ENCODE measurements around the gene L2HGDH. TPM values are rescaled to one million over a fixed set of nuclear protein-coding genes. Genes with fewer than 3 reads are reported as not detected.

L2HGDH gene
- total and polyA plus RNA-seq, 9 of the 15 experiments (the other 6 are each of a cell fraction or from before 2014, with no cell fraction given): 1.7 to 16.1 (median 10.5) TPM

GRCh38 chr14:50210074-50210473 is 102.0 kb downstream of the L2HGDH start:
- Histone ChIP-seq H2AFZ (ENCODE audit: low read depth, low read length) (no peak overlapping the region), H3K9ac (ENCODE audit: insufficient read depth in 1 of 2, low read depth in 2 of 2, low read length in 2 of 2) (no peak overlapping the region), H3K27me3 (ENCODE audit: control insufficient read depth in 2 of 2, insufficient read depth in 2 of 2, low read length in 2 of 2) (no peaks in the 10 kb centered on the region), H3K36me3 (ENCODE audit: control insufficient read depth, insufficient read depth, low read length) (no peaks in the 10 kb centered on the region), H3K27ac (ENCODE audit: extremely low read depth, low read depth, low read length) (no peak overlapping the region), H3K79me2 (ENCODE audit: control insufficient read depth, insufficient read depth, low read length) (peaks cover 8% of the 10 kb centered on the region; the same call in 1 of the 3 replicates), H3K4me3 (no peak overlapping the region), H3K4me1 (replicated peaks in 1 of 2; ENCODE audit: control insufficient read depth in 2 of 2, insufficient read depth in 2 of 2, low read length in 2 of 2) (no peaks in the 10 kb centered on the region; a peak in 2 of 5 replicates), H4K20me1 (replicated peaks; ENCODE audit: control insufficient read depth, insufficient read depth, low read length) (no peaks in the 10 kb centered on the region), H3K4me2 (ENCODE audit: insufficient read depth, low read length) (no peak overlapping the region), H3K9me1 (ENCODE audit: control insufficient read depth, insufficient read depth, low read length) (no peaks in the 10 kb centered on the region), H3K9me3 (replicated peaks; ENCODE audit: control insufficient read depth, insufficient read depth, low read depth, low read length) (no peaks in the 10 kb centered on the region)
- POLR2A ChIA-PET: interaction anchor here (1.3 to 1.4 kb wide), 2 partner anchors 9 to 19 kb away, joined by 3 to 6 read pairs; no protein-coding TSS in a partner anchor
- intact Hi-C loops (cut with micrococcal nuclease) (no loop called here), in situ Hi-C loops (cut with MboI) (no loop called here)
- ATAC-seq (no peak), DNase-seq (ENCODE audit: extremely low read depth in 1 of 4, low spot score in 3 of 4) (no peak), FAIRE-seq (no peak)
- CTCF ChIA-PET (ENCODE audit: low intra/inter-chr PET ratio): no interaction called here
- TF ChIP-seq MYNN (IDR thresholded peaks at IDR 0.05) (no peak), MYNN (CRISPR knock-in tag; IDR thresholded peaks at IDR 0.05) (no peak), PTBP1 (IDR thresholded peaks at IDR 0.05; ENCODE audit: low read depth, low read length) (no peak), SRSF3 (IDR thresholded peaks at IDR 0.05; ENCODE audit: insufficient read depth, low read length) (no peak), ELF4 (CRISPR knock-in tag; IDR thresholded peaks at IDR 0.05) (no peak), KAT7 (CRISPR knock-in tag; IDR thresholded peaks at IDR 0.05; ENCODE audit: borderline replicate concordance) (no peak), JUNB (CRISPR knock-in tag; conservative IDR thresholded peaks at IDR 0.05) (no peak)
- BruUV-seq (replicated peaks): no TSS peak
- 76% methylated on average over 1 of the region's 1 CpG for WGBS (ENCODE audit: insufficient coverage, low coverage, missing lambda C conversion rate)

DNA sequence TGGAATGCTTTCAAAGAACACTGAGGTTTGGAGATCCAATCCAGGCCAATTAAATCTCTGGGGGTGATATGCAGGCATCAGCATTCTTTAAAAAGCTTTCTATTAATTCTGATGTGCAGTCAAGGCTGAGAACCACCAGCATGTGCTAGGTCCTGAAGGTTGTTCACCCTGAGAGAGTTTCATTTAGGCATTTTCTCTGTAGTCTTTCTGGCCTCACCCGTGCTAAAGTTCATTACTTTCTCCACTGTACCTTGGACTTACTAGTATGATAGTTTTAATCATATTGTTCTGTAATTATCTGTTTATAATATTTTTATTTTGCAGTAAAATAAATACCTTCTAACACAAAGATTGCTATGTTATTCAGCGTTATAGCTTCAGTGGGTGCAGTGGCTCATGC is 113.5 kb downstream of the L2HGDH start:
- CTCF ChIA-PET (ENCODE audit: low intra/inter-chr PET ratio): no interaction called here
- WGBS (ENCODE audit: insufficient coverage, low coverage, missing lambda C conversion rate): 78% methylated on average over 2 of the region's 2 CpGs

More for the DNA sequence above, 113.5 kb downstream of the L2HGDH start:
- FAIRE-seq (no peak), ATAC-seq (no peak), DNase-seq (ENCODE audit: extremely low read depth in 1 of 4, low spot score in 3 of 4) (no peak)
- no peaks in the 10 kb centered on the region for H3K79me2 ChIP-seq (ENCODE audit: control insufficient read depth, insufficient read depth, low read length)
- in situ Hi-C loops (cut with MboI) (no loop called here), intact Hi-C loops (cut with micrococcal nuclease) (no loop called here)
- peaks cover 6% of the 10 kb centered on the region; the same call in 1 of the 3 replicates for H3K36me3 ChIP-seq (ENCODE audit: control insufficient read depth, insufficient read depth, low read length)
- BruUV-seq (replicated peaks): no TSS peak
- H4K20me1 ChIP-seq (replicated peaks; ENCODE audit: control insufficient read depth, insufficient read depth, low read length): no peaks in the 10 kb centered on the region
- no peak overlapping the region for H3K4me3 ChIP-seq
- TF ChIP-seq, protein P1, sequence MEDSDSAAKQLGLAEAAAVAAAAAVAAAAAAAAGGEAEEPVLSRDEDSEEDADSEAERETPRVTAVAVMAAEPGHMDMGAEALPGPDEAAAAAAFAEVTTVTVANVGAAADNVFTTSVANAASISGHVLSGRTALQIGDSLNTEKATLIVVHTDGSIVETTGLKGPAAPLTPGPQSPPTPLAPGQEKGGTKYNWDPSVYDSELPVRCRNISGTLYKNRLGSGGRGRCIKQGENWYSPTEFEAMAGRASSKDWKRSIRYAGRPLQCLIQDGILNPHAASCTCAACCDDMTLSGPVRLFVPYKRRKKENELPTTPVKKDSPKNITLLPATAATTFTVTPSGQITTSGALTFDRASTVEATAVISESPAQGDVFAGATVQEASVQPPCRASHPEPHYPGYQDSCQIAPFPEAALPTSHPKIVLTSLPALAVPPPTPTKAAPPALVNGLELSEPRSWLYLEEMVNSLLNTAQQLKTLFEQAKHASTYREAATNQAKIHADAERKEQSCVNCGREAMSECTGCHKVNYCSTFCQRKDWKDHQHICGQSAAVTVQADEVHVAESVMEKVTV (CRISPR knock-in tag; IDR thresholded peaks at IDR 0.05): no peak
- TF ChIP-seq ZFX (CRISPR knock-in tag; IDR thresholded peaks at IDR 0.05) (no peak), CAMTA2 (CRISPR knock-in tag; conservative IDR thresholded peaks at IDR 0.05) (no peak), SIN3B (IDR thresholded peaks at IDR 0.05; ENCODE audit: low read depth) (no peak), ETS2 (tag; IDR thresholded peaks at IDR 0.05; ENCODE audit: borderline replicate concordance, poor library complexity, severe bottlenecking) (no peak), MECOM (CRISPR knock-in tag; IDR thresholded peaks at IDR 0.05) (no peak), ZNF274 (IDR thresholded peaks at IDR 0.05; ENCODE audit: borderline replicate concordance, low read depth, low read length) (no peak), FOSL1 (tag; conservative IDR thresholded peaks at IDR 0.05) (no peak)
- H3K4me1 ChIP-seq (replicated peaks in 1 of 2; ENCODE audit: control insufficient read depth in 2 of 2, insufficient read depth in 2 of 2, low read length in 2 of 2): no peaks in the 10 kb centered on the region
- no peak overlapping the region for H3K27ac ChIP-seq (ENCODE audit: extremely low read depth, low read depth, low read length)
- no peaks in the 10 kb centered on the region for H3K9me1 ChIP-seq (ENCODE audit: control insufficient read depth, insufficient read depth, low read length)
- H3K4me2 ChIP-seq (ENCODE audit: insufficient read depth, low read length): no peak overlapping the region
- no peak overlapping the region for H2AFZ ChIP-seq (ENCODE audit: low read depth, low read length)
- POLR2A ChIA-PET: interaction anchor here (1.0 to 1.1 kb wide), 3 partner anchors 10 to 15 kb away, joined by 3 to 4 read pairs (median 3); no protein-coding TSS in a partner anchor
- no peaks in the 10 kb centered on the region for H3K27me3 ChIP-seq (ENCODE audit: control insufficient read depth in 2 of 2, insufficient read depth in 2 of 2, low read length in 2 of 2)
- no peaks in the 10 kb centered on the region for H3K9me3 ChIP-seq (replicated peaks; ENCODE audit: control insufficient read depth, insufficient read depth, low read depth, low read length)
- H3K9ac ChIP-seq (ENCODE audit: insufficient read depth in 1 of 2, low read depth in 2 of 2, low read length in 2 of 2): no peak overlapping the region
